KMS-11 (cell line): ENCODE measurements around the gene SLC51A.
"Not testable (repeated sequence)": the region's sequence is repeated elsewhere in the genome, so short reads cannot be mapped to it uniquely, and the experiment has no call there.

Experiments used
- H2AFZ ChIP-seq: fragments of 200-600 bp; sonication (generic); 2 replicates; pipeline ENCODE4 v1.6.1; 2016; ENCODE audit warnings: antibody characterized with exemption, mixed run types, low read depth
- H3K27ac ChIP-seq: fragments of 200-600 bp; sonication (generic); 2 replicates; pipeline ENCODE4 v1.6.1; 2016; ENCODE audit warnings: mild to moderate bottlenecking, mixed run types
- H3K27me3 ChIP-seq: fragments of 200-600 bp; sonication (generic); 2 replicates; pipeline ENCODE4 v1.6.1; 2017; ENCODE audit warnings: mild to moderate bottlenecking, low read depth, mixed run types, moderate library complexity; ENCODE audit not compliant: insufficient read depth
- H3K36me3 ChIP-seq: fragments of 200-600 bp; sonication (generic); 2 replicates; pipeline ENCODE4 v1.6.1; 2017; ENCODE audit warnings: mild to moderate bottlenecking, mixed run types; ENCODE audit not compliant: insufficient read depth
- H3K4me1 ChIP-seq: fragments of 200-600 bp; sonication (generic); 2 replicates; pipeline ENCODE4 v1.6.1; 2016; ENCODE audit warnings: mild to moderate bottlenecking, low read depth, mixed run types; ENCODE audit not compliant: poor library complexity, severe bottlenecking
- H3K4me2 ChIP-seq: fragments of 200-600 bp; sonication (generic); 2 replicates; pipeline ENCODE4 v1.7.0; 2016; ENCODE audit warnings: mild to moderate bottlenecking, mixed run types
- H3K4me3 ChIP-seq: fragments of 200-600 bp; sonication (generic); IDR thresholded peaks from 2 replicates; pipeline ENCODE4 v1.6.1; 2017; ENCODE audit warnings: low read depth, low read length, mixed read lengths; ENCODE audit not compliant: insufficient read depth
- H3K79me2 ChIP-seq: fragments of 200-600 bp; sonication (generic); 2 replicates; pipeline ENCODE4 v1.6.1; 2016; ENCODE audit warnings: low read depth, mixed run types; ENCODE audit not compliant: insufficient read depth
- H3K9ac ChIP-seq: fragments of 200-600 bp; sonication (generic); 2 replicates; pipeline ENCODE4 v1.6.1; 2016; ENCODE audit warnings: mild to moderate bottlenecking, mixed run types
- H4K20me1 ChIP-seq: fragments of 200-600 bp; sonication (generic); 2 replicates; pipeline ENCODE4 v1.6.1; 2016; ENCODE audit warnings: mild to moderate bottlenecking, mixed run types; ENCODE audit not compliant: insufficient read depth
- CTCF ChIP-seq: fragments of 200-600 bp; sonication (generic); conservative IDR thresholded peaks from 2 replicates; pipeline ENCODE4 v1.6.1; 2017; ENCODE audit warnings: low read depth, mild to moderate bottlenecking, antibody characterized with exemption, low read length, moderate library complexity, mixed read lengths

The SLC51A gene

GRCh38 chr3:196238612-196239560, 22.6 kb downstream of the SLC51A start:
- TF ChIP-seq CTCF: no peak
- Histone ChIP-seq H3K36me3 (no peaks in the 10 kb centered on the region), H3K4me3 (no peak overlapping the region), H3K27ac (no peak overlapping the region), H3K27me3 (no peaks in the 10 kb centered on the region), H3K4me2 (no peak overlapping the region), H3K4me1 (no peaks in the 10 kb centered on the region), H2AFZ (no peak overlapping the region), H3K9ac (no peak overlapping the region), H3K79me2 (no peaks in the 10 kb centered on the region), H4K20me1 (no peaks in the 10 kb centered on the region)

GRCh38 chr3:196240424-196240823, 24.1 kb downstream of the SLC51A start:
- H4K20me1 ChIP-seq: no peaks in the 10 kb centered on the region
- no peak for TF ChIP-seq CTCF
- no peak overlapping the region for H3K9ac ChIP-seq
- H3K79me2 ChIP-seq: no peaks in the 10 kb centered on the region
- H2AFZ ChIP-seq: no peak overlapping the region
- H3K36me3 ChIP-seq: no peaks in the 10 kb centered on the region
- H3K27ac ChIP-seq: no peak overlapping the region
- H3K27me3 ChIP-seq: no peaks in the 10 kb centered on the region
- no peak overlapping the region for H3K4me2 ChIP-seq
- no peak overlapping the region for H3K4me3 ChIP-seq
- H3K4me1 ChIP-seq: no peaks in the 10 kb centered on the region

- Histone ChIP-seq H2AFZ (no peak overlapping the region), H3K27ac (no peak overlapping the region), H3K4me1 (no peaks in the 10 kb centered on the region), H3K4me3 (no peak overlapping the region), H3K79me2 (no peaks in the 10 kb centered on the region), H3K27me3 (no peaks in the 10 kb centered on the region), H3K36me3 (no peaks in the 10 kb centered on the region), H3K4me2 (no peak overlapping the region), H4K20me1 (no peaks in the 10 kb centered on the region), H3K9ac (no peak overlapping the region)
- no peak for TF ChIP-seq CTCF
Measured at GRCh38 chr3:196241704-196242103, 25.4 kb downstream of the SLC51A start.

- H4K20me1 ChIP-seq, H3K9ac ChIP-seq, H3K27me3 ChIP-seq, H3K27ac ChIP-seq, H2AFZ ChIP-seq, H3K4me3 ChIP-seq, H3K36me3 ChIP-seq, H3K4me2 ChIP-seq, H3K79me2 ChIP-seq, H3K4me1 ChIP-seq: not testable (repeated sequence)
Measured at GRCh38 chr3:196244166-196244565, 27.8 kb downstream of the SLC51A start.
